Lower leg skin (tissue), 4 donors: Measurements from ENCODE around the gene RBM26. TPM values are rescaled to one million over a fixed set of nuclear protein-coding genes. Genes with fewer than 3 reads are reported as not detected.

Source experiments
- DNase-seq, 2 donors: peaks; one replicate each; pipeline ENCODE4 v3.0.0-alpha.2; 2019; ENCODE audit warnings: low spot score in 2 of 2
- H3K4me3 ChIP-seq: fragments of 200-600 bp; sonication (generic); 2 replicates; pipeline ENCODE4 v1.5.1; 2017; ENCODE audit warnings: mild to moderate bottlenecking, low read depth; ENCODE audit not compliant: poor library complexity, severe bottlenecking
- CTCF ChIP-seq, 3 donors: fragments of 450-650 bp; IDR thresholded peaks; one replicate each; pipeline ENCODE4 v1.5.1; 2016; ENCODE audit warnings: antibody characterized with exemption in 3 of 3, mild to moderate bottlenecking in 3 of 3, moderate library complexity in 2 of 3
- POLR2A ChIP-seq, 2 donors: fragments of 450-650 bp; IDR thresholded peaks; one replicate each; pipeline ENCODE4 v1.6.1; 2016 to 2017; ENCODE audit warnings: antibody characterized with exemption in 2 of 2, mild to moderate bottlenecking in 1 of 2, moderate library complexity in 1 of 2
- WGBS, 2 donors: methylation state at CpG; one replicate each; pipeline ENCODE4 v1.1.5; 2018; 5-methylcytosine and 5-hydroxymethylcytosine counted together
- intact Hi-C: fragments of 100-400 bp; cut with DNase I; formaldehyde crosslinking; loops from one replicate; pipeline ENCODE4 v1.15.0; 2023; ENCODE audit warnings: low total_unique reads
- total RNA-seq, 4 donors: library from RNA; depleted of rRNA; stranded (reverse); fragments of >200 nt; gene quantifications; one replicate each; pipeline ENCODE4 v1.1.0, GENCODE V29; 2016

Gene RBM26
- total RNA-seq, 4 donors from 2014 or later, result 23.5 to 29.6 (median 28.8) TPM

- intact Hi-C loops, result no loop called here
- H3K4me3 ChIP-seq, result no peak overlapping the region
- DNase-seq, result no peak
- TF ChIP-seq CTCF (IDR thresholded peaks at IDR 0.05) (no peak), POLR2A (IDR thresholded peaks at IDR 0.05) (no peak)
- WGBS, 2 donors, result 95 to 96% methylated on average over 5 of the region's 5 CpGs
Measured at GRCh38 chr13:79384022-79384610, 21.9 kb downstream of the RBM26 start.

- DNase-seq, result no peak
- TF ChIP-seq POLR2A (IDR thresholded peaks at IDR 0.05), result no peak
- TF ChIP-seq CTCF (IDR thresholded peaks at IDR 0.05), result no peak
- intact Hi-C loops, result no loop called here
- WGBS, 2 donors, result 30 to 42% methylated on average over 1 of the region's 1 CpG
- H3K4me3 ChIP-seq, result no peak overlapping the region
Measured at GRCh38 chr13:79382545-79383275, 23.3 kb downstream of the RBM26 start.

- no peak for TF ChIP-seq POLR2A (IDR thresholded peaks at IDR 0.05)
- DNase-seq, result no peak
- H3K4me3 ChIP-seq, result no peak overlapping the region
- intact Hi-C loops, result no loop called here
- WGBS, 2 donors, result 60 to 93% methylated on average over 1 of the region's 1 CpG
Measured at GRCh38 chr13:79380997-79381396, 25.1 kb downstream of the RBM26 start.

- DNase-seq, result no peak
- intact Hi-C loops, result no loop called here
- WGBS, 2 donors, result 92 to 93% methylated on average over 5 of the region's 5 CpGs
- no peak overlapping the region for H3K4me3 ChIP-seq
- TF ChIP-seq CTCF (IDR thresholded peaks at IDR 0.05) (no peak), POLR2A (IDR thresholded peaks at IDR 0.05) (no peak)
Measured at GRCh38 chr13:79379274-79379673, 26.8 kb downstream of the RBM26 start.

GRCh38 chr13:79376843-79377242, 29.2 kb downstream of the RBM26 start:
- whole genome bisulfite sequencing, 2 donors, result 86 to 92% methylated on average over 3 of the region's 3 CpGs
- DNase-seq, result no peak
- TF ChIP-seq CTCF (IDR thresholded peaks at IDR 0.05), result no peak
- no peak for TF ChIP-seq POLR2A (IDR thresholded peaks at IDR 0.05)
- intact Hi-C loops, result no loop called here
- no peak overlapping the region for H3K4me3 ChIP-seq

- no peak for DNase-seq
- TF ChIP-seq POLR2A (IDR thresholded peaks at IDR 0.05) (no peak), CTCF (IDR thresholded peaks at IDR 0.05) (no peak)
- 85 to 88% methylated on average over 6 of the region's 6 CpGs for WGBS, 2 donors
- H3K4me3 ChIP-seq, result no peak overlapping the region
- intact Hi-C loops, result no loop called here
Measured at GRCh38 chr13:79374578-79374977, 31.5 kb downstream of the RBM26 start.
